H9 (cell line): Measurements from ENCODE around the gene OTP. TPM values are rescaled to one million over a fixed set of nuclear protein-coding genes. Genes with fewer than 3 reads are reported as not detected.

ENCODE experiments used
- DNase-seq: peaks from one replicate; pipeline ENCODE4 v3.0.0-alpha.2; 2017
- H2AFZ ChIP-seq: one replicate; pipeline ENCODE4 v1.6.1; 2013; ENCODE audit warnings: mild to moderate bottlenecking, low read length, control low read depth, moderate library complexity
- H2AK5ac ChIP-seq: 2 replicates; pipeline ENCODE4 v1.6.1; 2013; ENCODE audit warnings: low read length, control low read depth, mixed read lengths; ENCODE audit not compliant: insufficient read length
- H2BK120ac ChIP-seq: one replicate; pipeline ENCODE4 v1.6.1; 2013; ENCODE audit warnings: low read depth, mild to moderate bottlenecking, low read length, control low read depth, inconsistent platforms; ENCODE audit not compliant: poor library complexity, severe bottlenecking
- H2BK12ac ChIP-seq: 2 replicates; pipeline ENCODE4 v1.6.1; 2013; ENCODE audit warnings: low read length, control low read depth, mixed read lengths, low read depth; ENCODE audit not compliant: insufficient read length
- H2BK15ac ChIP-seq: 2 replicates; pipeline ENCODE4 v1.6.1; 2013; ENCODE audit warnings: low read depth, low read length, control low read depth
- H2BK20ac ChIP-seq: one replicate; pipeline ENCODE4 v1.6.1; 2013; ENCODE audit warnings: low read depth, mild to moderate bottlenecking, low read length, control low read depth, inconsistent platforms; ENCODE audit not compliant: poor library complexity, severe bottlenecking
- H2BK5ac ChIP-seq: 2 replicates; pipeline ENCODE4 v1.6.1; 2013; ENCODE audit warnings: low read length, control low read depth, mixed read lengths; ENCODE audit not compliant: insufficient read length
- H3K14ac ChIP-seq: 2 replicates; pipeline ENCODE4 v1.6.1; 2013; ENCODE audit warnings: low read length, control low read depth; ENCODE audit not compliant: insufficient read depth
- H3K18ac ChIP-seq: 2 replicates; pipeline ENCODE4 v1.6.1; 2013; ENCODE audit warnings: low read depth, mild to moderate bottlenecking, mixed read lengths, low read length, control low read depth; ENCODE audit not compliant: insufficient read length
- H3K23ac ChIP-seq: 2 replicates; pipeline ENCODE4 v1.6.1; 2013; ENCODE audit warnings: low read length, control low read depth, mixed read lengths, low read depth; ENCODE audit not compliant: insufficient read length
- H3K23me2 ChIP-seq: 2 replicates; pipeline ENCODE4 v1.6.1; 2013; ENCODE audit warnings: low read depth, mild to moderate bottlenecking, mixed read lengths, low read length, control low read depth; ENCODE audit not compliant: insufficient read length, poor library complexity, severe bottlenecking
- H3K27ac ChIP-seq: 2 replicates; pipeline ENCODE4 v1.5.1; 2013; ENCODE audit warnings: low read length, control low read depth, mixed read lengths, low read depth; ENCODE audit not compliant: insufficient read length
- H3K27me3 ChIP-seq: 2 replicates; pipeline ENCODE4 v1.6.1; 2013; ENCODE audit warnings: low read length, control low read depth, inconsistent platforms; ENCODE audit not compliant: insufficient read depth
- H3K4ac ChIP-seq: 2 replicates; pipeline ENCODE4 v1.6.1; 2013; ENCODE audit warnings: low read depth, mild to moderate bottlenecking, control low read depth, inconsistent platforms, low read length, moderate library complexity
- H3K4me1 ChIP-seq: 2 replicates; pipeline ENCODE4 v1.6.1; 2013; ENCODE audit warnings: low read length, control low read depth, inconsistent platforms; ENCODE audit not compliant: insufficient read depth
- H3K4me2 ChIP-seq: 2 replicates; pipeline ENCODE4 v1.6.1; 2013; ENCODE audit warnings: low read length, control low read depth, mixed read lengths; ENCODE audit not compliant: insufficient read length, insufficient read depth
- H3K56ac ChIP-seq: 2 replicates; pipeline ENCODE4 v1.6.1; 2013; ENCODE audit warnings: low read depth, mild to moderate bottlenecking, mixed read lengths, low read length, control low read depth; ENCODE audit not compliant: insufficient read length
- H3K79me1 ChIP-seq: 2 replicates; pipeline ENCODE4 v1.6.1; 2013; ENCODE audit warnings: low read depth, mild to moderate bottlenecking, moderate library complexity, low read length, control low read depth, inconsistent platforms; ENCODE audit not compliant: insufficient read depth, poor library complexity, severe bottlenecking
- H3K79me2 ChIP-seq: 2 replicates; pipeline ENCODE4 v1.6.1; 2013; ENCODE audit warnings: low read length, control low read depth, inconsistent platforms; ENCODE audit not compliant: insufficient read depth
- H3K9ac ChIP-seq: 2 replicates; pipeline ENCODE4 v1.6.1; 2013; ENCODE audit warnings: low read length, control low read depth, mixed read lengths; ENCODE audit not compliant: insufficient read length; ENCODE audit errors: extremely low read depth
- H3K9me3 ChIP-seq: one replicate; pipeline ENCODE4 v1.6.1; 2013; ENCODE audit warnings: low read depth, low read length, inconsistent platforms; ENCODE audit not compliant: control insufficient read depth
- H3T11ph ChIP-seq: one replicate; pipeline ENCODE4 v1.6.1; 2013; ENCODE audit warnings: mild to moderate bottlenecking, low read length, control low read depth, inconsistent platforms
- H4K20me1 ChIP-seq: one replicate; pipeline ENCODE4 v1.6.1; 2013; ENCODE audit not compliant: control insufficient read depth, insufficient read length, insufficient read depth
- H4K5ac ChIP-seq: 2 replicates; pipeline ENCODE4 v1.6.1; 2013; ENCODE audit warnings: low read depth, mild to moderate bottlenecking, mixed read lengths, low read length, control low read depth; ENCODE audit not compliant: insufficient read length
- H4K8ac ChIP-seq: replicated peaks from 2 replicates; pipeline ENCODE4 v1.6.1; 2013; ENCODE audit warnings: low read length, control low read depth, mixed read lengths, low read depth; ENCODE audit not compliant: insufficient read length
- H4K91ac ChIP-seq: 2 replicates; pipeline ENCODE4 v1.6.1; 2013; ENCODE audit warnings: low read depth, mild to moderate bottlenecking, moderate library complexity, mixed read lengths, low read length, control low read depth; ENCODE audit not compliant: insufficient read length
- H3K27ac Mint-ChIP-seq, 3 experiments: 2 replicates in 2 of 3; 3 replicates in 1 of 3; pipeline ENCODE4 v1.8.0; 2020 to 2021; ENCODE audit warnings: mixed read lengths in 3 of 3, mild to moderate bottlenecking in 1 of 3, moderate library complexity in 1 of 3
- H3K27me3 Mint-ChIP-seq: 2 replicates; pipeline ENCODE4 v1.8.0; 2021; ENCODE audit warnings: low read depth, mild to moderate bottlenecking, moderate library complexity, mixed read lengths
- H3K36me3 Mint-ChIP-seq, 3 experiments: 2 replicates in 2 of 3; 3 replicates in 1 of 3; pipeline ENCODE4 v1.8.0; 2020 to 2021; ENCODE audit warnings: low read depth in 3 of 3, mixed read lengths in 3 of 3; ENCODE audit not compliant: insufficient read depth in 1 of 3
- H3K4me1 Mint-ChIP-seq, 2 experiments: 2 replicates each; pipeline ENCODE4 v1.8.0; 2020; ENCODE audit warnings: mixed read lengths in 2 of 2
- H3K4me3 Mint-ChIP-seq, 2 experiments: 2 replicates in 1 of 2; 3 replicates in 1 of 2; pipeline ENCODE4 v1.8.0; 2020 to 2021; ENCODE audit warnings: mild to moderate bottlenecking in 2 of 2, mixed read lengths in 2 of 2, moderate library complexity in 1 of 2
- H3K9me3 Mint-ChIP-seq, 2 experiments: 2 replicates in 1 of 2; 3 replicates in 1 of 2; pipeline ENCODE4 v1.8.0; 2020; ENCODE audit warnings: mild to moderate bottlenecking in 2 of 2, mixed read lengths in 2 of 2, moderate library complexity in 1 of 2
- CTCF ChIP-seq: fragments of 200-600 bp; sonication (generic); conservative IDR thresholded peaks from 3 replicates; pipeline ENCODE4 v1.8.0; 2021; ENCODE audit warnings: antibody characterized with exemption, mild to moderate bottlenecking
- WGBS: extraction: QIAGEN DNeasy Blood & Tissue Kit; methylation state at CpG from one replicate; pipeline ENCODE4 v1.1.7; 2013; ENCODE audit warnings: missing lambda C conversion rate, low lambda C conversion rate, mixed read lengths; ENCODE audit not compliant: insufficient read length; ENCODE audit errors: extremely low coverage; 5-methylcytosine and 5-hydroxymethylcytosine counted together
- total RNA-seq: library from RNA; stranded (reverse); gene quantifications from 2 replicates; pipeline ENCODE4 v1.2.1, GENCODE V29; 2021

Gene OTP
- total RNA-seq, 1 experiment from 2014 or later, result not detected

GRCh38 chr5:77620405-77620804, 18.1 kb downstream of the OTP start:
- Histone ChIP-seq H3K9me3 (no peaks in the 10 kb centered on the region), H4K5ac (no peak overlapping the region), H2BK15ac (no peak overlapping the region), H3K4ac (peak overlapping the region; percentile 90; the same call in 1 of the 2 replicates), H3T11ph (peak overlapping the region; percentile 100), H4K8ac (no peak overlapping the region), H3K9ac (no peak overlapping the region), H3K18ac (no peak overlapping the region), H3K14ac (peak overlapping the region; percentile 89; the same call in 1 of the 2 replicates), H2BK20ac (peak overlapping the region; percentile 100), H4K20me1 (no peaks in the 10 kb centered on the region), H3K4me2 (no peak overlapping the region), H3K27me3 (peaks cover 8% of the 10 kb centered on the region; the same call in 1 of the 2 replicates), H3K4me1 (no peaks in the 10 kb centered on the region; the same call in 1 of the 2 replicates), H2BK5ac (no peak overlapping the region), H4K91ac (no peak overlapping the region), H3K56ac (no peak overlapping the region), H3K79me2 (no peaks in the 10 kb centered on the region), H3K23ac (no peak overlapping the region), H2BK120ac (peak overlapping the region; percentile 99), H3K23me2 (no peaks in the 10 kb centered on the region), H2BK12ac (no peak overlapping the region), H2AFZ (no peak overlapping the region), H2AK5ac (no peak overlapping the region), H3K27ac (no peak overlapping the region), H3K79me1 (no peaks in the 10 kb centered on the region)
- no peaks in the 10 kb centered on the region for H3K36me3 Mint-ChIP-seq
- peaks cover 8 to 10% of the 10 kb centered on the region in 2 experiments for H3K4me1 Mint-ChIP-seq
- DNase-seq, result peak; percentile 91
- no peaks in the 10 kb centered on the region for H3K9me3 Mint-ChIP-seq
- no CpG with 5 or more reads among the region's 4 CpGs for WGBS
- H3K27ac Mint-ChIP-seq, result peak overlapping the region in 1 of 3 experiments; percentile 47; a peak in 3 of 7 replicates
- H3K4me3 Mint-ChIP-seq, result no peak overlapping the region
- peaks cover 76% of the 10 kb centered on the region for H3K27me3 Mint-ChIP-seq
- TF ChIP-seq CTCF, result peak; percentile 69
